Epidermal melanocyte (primary cell): ENCODE data around the gene PLRG1.
"Not testable (repeated sequence)": the region's sequence is repeated elsewhere in the genome, so short reads cannot be mapped to it uniquely, and the experiment has no call there.

Experiments used
- DNase-seq: peaks from one replicate; pipeline ENCODE4 v3.0.0; 2011; ENCODE audit warnings: low spot score; ENCODE audit not compliant: insufficient read length

Gene PLRG1

GRCh38 chr4:154549894-154550790 is at the start of gene PLRG1:
Gene PLRG1 (minus strand): TSS chr4:154550400. CDS start chr4:154550308, 92 bp downstream.
- DNase-seq = peak; percentile 86

GRCh38 chr4:154597798-154598774 is 47.9 kb upstream of the PLRG1 start:
- no peak for DNase-seq

GRCh38 chr4:154597281-154597680 is 47.1 kb upstream of the PLRG1 start:
- not testable (repeated sequence) for DNase-seq

DNA sequence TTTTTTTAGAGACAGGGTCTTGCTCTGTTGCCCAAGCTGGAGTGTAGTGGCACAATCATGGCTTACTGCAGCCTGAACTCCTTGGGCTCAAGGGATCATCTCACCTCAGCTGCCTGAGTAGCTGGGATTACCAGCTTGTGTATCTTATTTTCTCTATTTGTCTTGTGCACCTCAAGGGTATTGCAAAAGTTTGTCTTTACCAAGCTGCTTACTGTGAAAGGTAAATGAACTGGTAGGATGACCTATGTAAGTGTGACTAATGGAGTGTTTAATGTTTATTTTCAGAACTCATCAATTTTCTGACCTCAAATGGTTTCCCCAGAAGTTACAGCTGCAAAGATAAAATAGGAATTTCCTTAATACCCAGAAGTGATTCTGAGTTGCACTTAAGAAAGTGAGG is 45.6 kb upstream of the PLRG1 start:
- DNase-seq = no peak

DNA sequence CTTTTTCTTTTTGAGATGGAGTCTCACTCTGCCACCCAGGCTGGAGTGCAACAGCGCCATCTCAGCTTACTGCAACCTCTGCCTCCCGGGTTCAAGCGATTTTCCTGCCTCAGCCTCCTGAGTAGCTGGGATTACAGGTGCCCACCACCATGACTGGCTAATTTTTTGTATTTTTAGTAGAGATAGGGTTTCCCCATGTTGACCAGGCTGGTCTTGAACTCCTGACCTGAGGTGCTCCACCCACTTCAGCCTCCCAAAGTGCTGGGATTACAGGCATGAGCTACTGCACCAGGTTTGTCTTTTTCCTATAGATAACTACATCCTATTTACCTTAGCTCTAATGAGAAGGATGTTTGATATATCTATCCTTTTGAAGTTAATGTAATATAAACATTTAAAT is 44.1 kb upstream of the PLRG1 start:
- DNase-seq = not testable (repeated sequence)

DNA sequence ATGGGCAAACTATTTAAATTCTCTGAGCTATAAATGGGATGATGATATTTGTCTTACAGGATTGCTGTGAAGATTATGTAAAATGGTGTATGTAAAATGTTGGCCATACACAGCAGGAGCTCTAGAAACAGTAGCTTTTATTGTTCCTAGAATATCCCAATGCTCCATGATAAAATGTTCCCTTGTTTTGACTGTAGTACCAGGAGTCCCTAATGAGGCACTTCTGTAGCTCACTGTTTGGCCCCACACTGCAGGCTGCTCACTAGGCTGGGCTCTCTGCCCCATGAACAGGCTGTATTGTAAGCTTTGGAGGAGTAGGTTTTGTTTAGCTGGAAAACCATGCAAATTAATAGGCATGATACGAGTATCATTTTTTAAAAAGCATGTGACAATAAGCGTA is 43.7 kb upstream of the PLRG1 start:
- DNase-seq = no peak

- no peak for DNase-seq
Measured at GRCh38 chr4:154591890-154592289, 41.7 kb upstream of the PLRG1 start.

DNA sequence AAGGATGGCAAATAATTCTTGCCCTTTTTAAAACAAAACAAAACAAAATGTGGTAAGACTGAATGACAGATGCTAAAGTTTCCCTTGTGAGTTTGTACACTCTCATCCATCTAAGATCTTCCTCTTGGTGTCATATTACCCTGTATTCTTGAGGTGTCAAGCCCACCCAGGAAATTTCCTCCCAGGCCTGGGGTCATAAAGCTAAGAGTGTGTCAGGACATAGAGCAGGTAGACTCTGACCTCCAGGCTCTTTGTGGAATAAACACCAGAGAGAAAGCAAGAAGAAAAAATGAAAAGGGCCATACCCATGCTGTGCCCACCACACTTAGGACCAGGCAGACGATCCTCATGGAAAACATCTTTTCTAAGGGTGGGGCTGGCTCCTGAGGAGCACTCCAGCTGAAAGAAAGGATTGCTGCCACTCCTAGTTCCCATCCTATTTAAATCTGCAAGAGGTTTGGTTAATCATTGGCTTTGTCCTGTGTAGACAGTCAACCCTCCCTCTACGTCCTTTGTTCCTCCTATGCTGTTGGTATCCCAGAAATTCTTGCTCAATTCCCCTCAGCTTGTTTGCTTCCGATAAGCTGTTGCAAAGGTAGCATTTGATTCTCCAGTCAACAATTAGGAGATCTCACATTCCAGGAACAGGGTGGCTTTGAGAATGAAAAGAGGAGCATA is 40.3 kb upstream of the PLRG1 start, which contains the start of gene FGA:
Gene FGA, minus strand, starts transcription at position 414 of the 678 bp plus-strand sequence. Its CDS starts 55 bp downstream, at position 359.
- no peak for DNase-seq

DNA sequence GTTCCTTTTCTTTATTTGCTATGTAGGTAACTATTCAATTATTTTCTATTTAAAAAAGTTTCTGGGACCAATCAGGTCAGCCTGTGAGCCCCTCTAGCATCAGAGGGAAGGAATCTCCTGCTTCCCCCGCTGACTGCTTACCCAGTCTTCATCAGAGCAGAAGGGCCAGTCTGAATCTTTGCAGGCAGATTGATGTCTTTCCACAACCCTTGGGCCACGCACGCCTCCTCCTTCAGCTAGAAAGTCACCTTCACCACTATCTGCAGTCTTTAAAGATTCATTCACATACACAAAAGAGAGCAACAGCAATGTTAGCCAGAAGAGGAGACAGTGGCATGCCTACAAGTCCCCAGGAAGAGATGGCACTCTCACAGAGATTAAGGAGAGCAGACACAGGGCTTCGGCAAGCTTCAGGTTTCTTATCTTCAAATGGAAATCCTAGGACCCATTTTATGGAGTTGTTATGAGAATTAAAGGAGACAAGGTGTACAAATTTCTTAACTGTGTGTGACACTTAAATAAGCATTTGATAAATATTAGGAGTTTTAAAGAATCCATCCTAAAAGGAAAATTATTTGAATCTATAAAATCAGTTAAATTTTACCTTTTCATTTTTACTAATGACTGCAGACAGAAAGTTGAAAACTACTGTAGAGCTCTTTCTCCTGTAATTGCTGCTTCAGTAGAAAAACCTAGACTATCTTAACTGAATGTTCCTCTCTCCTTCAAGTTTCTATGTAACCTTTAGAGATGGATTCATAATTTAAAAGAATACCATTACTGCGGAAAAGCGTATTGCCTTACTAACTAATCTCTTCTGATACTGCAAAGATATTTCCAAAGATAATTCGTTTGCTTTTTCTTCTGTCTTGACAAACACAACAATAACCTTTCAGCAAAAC is 39.3 kb upstream of the PLRG1 start:
- no peak for DNase-seq

DNA sequence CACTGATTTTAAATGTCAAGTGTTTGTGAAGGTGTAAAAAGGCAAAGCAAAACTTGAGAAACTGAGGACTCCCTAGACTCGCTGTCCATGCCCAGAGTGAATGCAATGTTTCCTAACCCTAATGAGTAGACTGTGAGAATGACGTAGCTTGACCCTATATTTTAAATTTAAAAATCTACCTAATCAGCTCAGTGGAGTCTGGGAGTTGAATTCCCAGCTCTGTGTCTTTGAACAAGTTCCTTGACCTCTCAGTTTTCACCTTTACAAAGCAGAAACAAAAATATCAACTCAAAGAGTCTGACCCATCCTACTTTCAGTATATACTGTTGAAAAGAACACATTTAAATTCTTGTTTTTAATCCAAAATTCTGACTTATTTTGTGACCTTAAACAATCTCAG is 38.0 kb upstream of the PLRG1 start:
- DNase-seq = no peak

GRCh38 chr4:154586296-154587033 is 36.3 kb upstream of the PLRG1 start:
- DNase-seq = no peak

GRCh38 chr4:154585369-154586018 is 35.3 kb upstream of the PLRG1 start:
- no peak for DNase-seq

DNA sequence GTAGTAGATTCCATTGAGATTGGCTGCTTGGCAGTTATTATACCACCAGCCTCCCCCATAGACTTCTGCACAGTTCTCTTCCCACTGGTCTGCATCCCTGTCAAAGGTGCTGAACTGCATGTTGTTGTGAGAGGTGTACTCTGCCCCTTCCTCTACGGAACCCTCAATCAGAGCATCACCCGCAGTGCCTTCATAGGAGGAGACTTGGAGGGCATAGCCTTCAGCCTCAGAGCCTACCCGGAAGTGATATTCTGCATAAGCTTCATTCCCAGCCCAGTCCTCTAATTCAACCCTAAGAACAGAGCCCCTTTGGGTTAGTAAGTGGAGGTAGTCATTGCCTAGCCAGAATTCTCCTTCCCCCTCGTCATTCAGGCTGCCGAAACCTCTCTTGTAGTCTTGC is 34.1 kb upstream of the PLRG1 start:
- no peak for DNase-seq

DNA sequence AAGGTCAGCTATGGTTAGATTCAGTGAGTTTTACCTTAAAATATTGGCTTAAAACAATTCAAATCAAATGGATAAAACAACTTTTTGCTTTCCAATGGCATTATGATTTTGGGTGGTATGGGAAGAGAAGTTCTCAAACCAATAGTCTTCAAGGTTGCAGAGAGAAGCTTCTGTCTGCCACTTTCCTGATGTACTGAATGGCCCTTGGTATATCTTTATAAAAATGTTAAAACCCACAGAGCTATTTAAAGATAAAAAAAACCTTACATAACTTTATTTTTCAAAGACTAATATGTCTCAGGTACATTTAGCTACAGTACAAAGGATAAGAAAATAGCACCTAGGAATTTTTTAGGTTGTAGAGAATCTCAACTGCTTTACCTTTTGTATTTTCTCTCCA is 33.5 kb upstream of the PLRG1 start:
- DNase-seq = no peak

DNA sequence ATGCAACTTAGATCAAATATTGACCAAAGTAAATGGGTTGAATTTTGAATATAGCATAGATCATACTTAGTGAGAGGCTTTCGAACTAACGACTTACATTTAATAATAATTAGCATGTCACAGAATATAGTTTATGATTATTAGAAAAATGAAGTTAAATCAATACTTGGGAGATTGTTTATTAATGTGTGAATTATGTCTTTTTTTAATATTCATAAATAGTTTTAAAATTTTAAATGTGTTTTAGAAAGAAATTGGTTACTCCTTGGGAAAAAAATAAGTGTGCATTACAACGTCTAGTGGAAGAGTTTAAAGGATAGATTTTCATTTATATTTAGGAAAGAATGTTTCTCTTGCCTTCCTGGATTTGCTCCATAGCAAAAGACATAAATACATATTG is 33.0 kb upstream of the PLRG1 start:
- DNase-seq = no peak

GRCh38 chr4:154582723-154583122 is 32.5 kb upstream of the PLRG1 start:
- DNase-seq = no peak

DNA sequence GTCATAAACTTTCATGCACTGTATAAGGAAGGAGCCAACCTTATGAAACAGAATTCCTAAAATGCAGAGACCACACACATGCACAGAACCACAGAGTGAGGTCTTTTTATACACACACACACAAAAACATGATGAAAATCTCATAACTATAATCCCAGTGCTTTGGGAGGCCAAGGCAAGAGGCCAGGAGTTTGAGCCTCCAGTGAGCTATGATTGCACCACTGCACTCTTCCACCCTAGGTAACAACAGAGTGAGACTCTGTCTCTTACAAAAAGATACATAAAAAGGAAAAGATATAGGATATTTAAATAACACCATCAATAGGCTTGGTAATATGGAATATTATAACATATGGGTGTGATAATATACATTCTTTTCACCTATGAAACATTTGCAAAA is 29.7 kb upstream of the PLRG1 start:
- DNase-seq = no peak

DNA sequence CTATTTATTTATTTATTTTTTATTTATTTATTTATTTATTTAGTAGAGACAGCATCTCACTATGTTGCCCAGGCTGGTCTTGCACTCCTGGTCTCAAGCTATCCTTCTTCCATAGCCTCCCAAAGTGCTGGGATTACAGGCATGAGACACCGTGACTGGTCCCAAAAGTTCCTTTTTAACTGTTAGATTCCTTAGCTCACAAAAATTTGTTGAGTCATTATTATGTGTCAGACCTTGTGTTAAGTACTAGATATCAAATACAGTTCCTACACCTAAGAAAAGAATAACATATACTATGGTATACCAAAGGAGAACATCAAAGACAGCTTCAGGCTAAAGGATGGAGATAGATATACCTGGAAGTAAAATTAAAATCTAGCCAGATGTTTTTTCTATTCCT is 28.7 kb upstream of the PLRG1 start:
- no peak for DNase-seq

GRCh38 chr4:154577324-154577723 is 27.1 kb upstream of the PLRG1 start:
- DNase-seq = no peak
